ENCODE data around the gene SPECC1. TPM values are rescaled to one million over a fixed set of nuclear protein-coding genes. Genes with fewer than 3 reads are reported as not detected.
"Not testable (repeated sequence)": the region's sequence is repeated elsewhere in the genome, so short reads cannot be mapped to it uniquely, and the experiment has no call there.

SPECC1 gene
- total RNA-seq, 1 donor from 2014 or later, result 91.9 TPM

- Mint-ChIP-seq H3K36me3 (ENCODE audit: low read depth) (no peaks in the 10 kb centered on the region), H3K4me1 (ENCODE audit: low read depth) (peaks cover 20% of the 10 kb centered on the region), H3K27ac (ENCODE audit: unreplicated experiment) (no peak overlapping the region), H3K9me3 (ENCODE audit: low read depth) (no peaks in the 10 kb centered on the region), H3K4me3 (ENCODE audit: unreplicated experiment) (no peak overlapping the region), H3K27me3 (ENCODE audit: low read depth) (peaks cover 4% of the 10 kb centered on the region)
- no peak for TF ChIP-seq CTCF (IDR thresholded peaks at IDR 0.05)
- DNase-seq (ENCODE audit: low spot score), result no peak
These were observed 63.5 kb downstream of the SPECC1 start for GRCh38 chr17:20072692-20072992.

GRCh38 chr17:20073055-20073979, 64.2 kb downstream of the SPECC1 start:
- DNase-seq (ENCODE audit: low spot score), result no peak
- no peaks in the 10 kb centered on the region for H3K36me3 Mint-ChIP-seq (ENCODE audit: low read depth)
- no peak overlapping the region for H3K27ac Mint-ChIP-seq (ENCODE audit: unreplicated experiment)
- H3K27me3 Mint-ChIP-seq (ENCODE audit: low read depth), result peaks cover 4% of the 10 kb centered on the region
- no peak overlapping the region for H3K4me3 Mint-ChIP-seq (ENCODE audit: unreplicated experiment)
- H3K4me1 Mint-ChIP-seq (ENCODE audit: low read depth), result peaks cover 23% of the 10 kb centered on the region
- no peak for TF ChIP-seq CTCF (IDR thresholded peaks at IDR 0.05)
- no peaks in the 10 kb centered on the region for H3K9me3 Mint-ChIP-seq (ENCODE audit: low read depth)

- no peak for DNase-seq (ENCODE audit: low spot score)
- Mint-ChIP-seq H3K4me1 (ENCODE audit: low read depth) (peaks cover 23% of the 10 kb centered on the region), H3K27me3 (ENCODE audit: low read depth) (peaks cover 4% of the 10 kb centered on the region), H3K9me3 (ENCODE audit: low read depth) (no peaks in the 10 kb centered on the region), H3K36me3 (ENCODE audit: low read depth) (no peaks in the 10 kb centered on the region), H3K27ac (ENCODE audit: unreplicated experiment) (no peak overlapping the region), H3K4me3 (ENCODE audit: unreplicated experiment) (no peak overlapping the region)
- no peak for TF ChIP-seq CTCF (IDR thresholded peaks at IDR 0.05)
These were observed 64.8 kb downstream of the SPECC1 start for GRCh38 chr17:20074001-20074400.

- H3K4me3 Mint-ChIP-seq (ENCODE audit: unreplicated experiment), result no peak overlapping the region
These were observed 65.3 kb downstream of the SPECC1 start for GRCh38 chr17:20074489-20074888.

GRCh38 chr17:20076137-20076536, 67.0 kb downstream of the SPECC1 start:
- peaks cover 23% of the 10 kb centered on the region for H3K4me1 Mint-ChIP-seq (ENCODE audit: low read depth)
- H3K27me3 Mint-ChIP-seq (ENCODE audit: low read depth); H3K27ac Mint-ChIP-seq (ENCODE audit: unreplicated experiment); DNase-seq (ENCODE audit: low spot score); H3K9me3 Mint-ChIP-seq (ENCODE audit: low read depth); H3K36me3 Mint-ChIP-seq (ENCODE audit: low read depth); H3K4me3 Mint-ChIP-seq (ENCODE audit: unreplicated experiment): not testable (repeated sequence)

More at GRCh38 chr17:20074489-20074888, 65.3 kb downstream of the SPECC1 start:
- no peak for TF ChIP-seq CTCF (IDR thresholded peaks at IDR 0.05)
- Mint-ChIP-seq H3K36me3 (ENCODE audit: low read depth) (no peaks in the 10 kb centered on the region), H3K9me3 (ENCODE audit: low read depth) (no peaks in the 10 kb centered on the region), H3K27me3 (ENCODE audit: low read depth) (peaks cover 4% of the 10 kb centered on the region), H3K4me1 (ENCODE audit: low read depth) (peaks cover 23% of the 10 kb centered on the region), H3K27ac (ENCODE audit: unreplicated experiment) (peak overlapping the region; percentile 36)
- no peak for DNase-seq (ENCODE audit: low spot score)
